Suppressor macrophage treated with lipopolysaccharide for 1 hour (primary cell): ENCODE measurements around the gene ACTA1.
"Not testable (repeated sequence)": the region's sequence is repeated elsewhere in the genome, so short reads cannot be mapped to it uniquely, and the experiment has no call there.

Experiments used
- DNase-seq, 3 donors: peaks; one replicate each; pipeline ENCODE4 v3.0.0-alpha.2; 2020 to 2022

ACTA1 gene

GRCh38 chr1:229434005-229434640 lies at the start of gene ACTA1:
Gene ACTA1, minus strand, starts transcription at chr1:229434094. Its CDS starts 979 bp downstream, at chr1:229433115.
- no peak for DNase-seq

GRCh38 chr1:229482511-229482910 lies 48.6 kb upstream of the ACTA1 start:
- no peak for DNase-seq

DNA sequence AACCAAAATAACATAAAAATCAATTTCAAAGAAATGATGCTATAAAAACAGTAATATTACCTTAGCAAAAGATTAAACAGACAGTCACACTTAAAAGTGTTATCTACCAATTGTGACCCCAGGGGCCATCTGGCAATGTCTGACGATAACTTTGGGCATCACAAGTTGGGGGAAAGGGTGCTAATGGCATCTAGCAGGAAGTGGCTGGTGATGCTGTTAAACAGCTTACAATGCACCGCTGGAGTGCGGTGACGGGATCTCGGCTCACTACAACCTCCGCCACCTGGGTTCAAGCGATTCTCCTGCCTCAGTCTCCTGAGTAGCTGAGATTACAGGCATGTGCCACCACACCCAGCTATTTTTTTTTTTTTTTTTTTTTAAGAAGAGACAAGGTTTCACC lies 46.6 kb upstream of the ACTA1 start:
- DNase-seq = no peak

DNA sequence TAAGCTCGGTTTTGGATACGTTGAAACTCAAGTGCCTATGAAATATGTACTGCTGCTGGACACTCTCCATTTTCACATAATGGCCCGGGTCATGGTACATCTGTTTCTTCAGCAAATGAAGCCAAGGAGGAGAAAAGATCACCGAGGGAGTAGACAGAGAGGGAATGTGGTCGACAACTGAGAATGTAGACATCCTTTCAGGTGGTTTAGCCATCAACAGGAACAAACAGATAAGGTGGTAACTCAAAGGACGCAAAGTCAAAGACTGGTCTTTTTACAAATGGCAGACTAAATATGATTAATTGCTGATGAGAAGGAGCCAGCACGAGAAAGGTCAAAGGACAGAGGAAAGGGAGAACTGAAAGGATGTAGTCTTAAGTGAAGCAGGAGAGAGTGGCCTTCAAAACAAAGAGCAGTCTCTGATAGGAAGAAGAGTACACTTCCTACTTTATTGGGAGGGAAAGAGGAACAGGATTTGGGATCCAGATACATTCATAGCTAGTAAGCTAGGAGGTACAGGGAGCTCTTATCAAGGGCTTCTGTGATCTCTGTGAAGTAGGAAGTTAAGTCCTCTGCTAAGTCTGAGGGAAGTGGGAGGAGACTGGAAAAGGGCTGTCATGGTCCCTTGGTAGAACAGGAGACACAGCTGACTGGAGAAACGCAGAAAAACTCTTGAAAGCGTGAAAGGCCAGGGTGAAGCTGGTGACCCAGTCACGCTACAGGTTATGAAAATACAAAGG lies 45.9 kb upstream of the ACTA1 start:
- DNase-seq = peak; percentile 13 to 30 (median 14)

- no peak for DNase-seq
Observed at GRCh38 chr1:229478852-229479251, 45.0 kb upstream of the ACTA1 start.

DNA sequence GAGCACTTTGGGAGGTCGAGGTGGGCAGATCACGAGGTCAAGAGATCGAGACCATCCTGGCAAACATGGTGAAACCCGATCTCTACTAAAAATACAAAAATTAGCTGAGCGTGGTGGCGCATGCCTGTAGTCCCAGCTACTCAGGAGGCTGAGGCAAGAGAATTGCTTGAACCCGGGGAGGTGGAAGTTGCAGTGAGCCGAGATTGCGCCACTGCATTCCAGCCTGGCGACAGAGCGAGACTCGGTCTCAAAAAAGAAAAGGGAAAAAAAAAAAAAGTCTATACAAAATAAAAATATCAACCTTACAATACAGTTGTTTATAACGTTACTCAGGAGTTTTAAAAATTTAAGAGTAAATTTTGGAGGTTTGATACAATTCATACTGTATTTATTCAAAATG lies 42.0 kb upstream of the ACTA1 start:
- not testable (repeated sequence) for DNase-seq

DNA sequence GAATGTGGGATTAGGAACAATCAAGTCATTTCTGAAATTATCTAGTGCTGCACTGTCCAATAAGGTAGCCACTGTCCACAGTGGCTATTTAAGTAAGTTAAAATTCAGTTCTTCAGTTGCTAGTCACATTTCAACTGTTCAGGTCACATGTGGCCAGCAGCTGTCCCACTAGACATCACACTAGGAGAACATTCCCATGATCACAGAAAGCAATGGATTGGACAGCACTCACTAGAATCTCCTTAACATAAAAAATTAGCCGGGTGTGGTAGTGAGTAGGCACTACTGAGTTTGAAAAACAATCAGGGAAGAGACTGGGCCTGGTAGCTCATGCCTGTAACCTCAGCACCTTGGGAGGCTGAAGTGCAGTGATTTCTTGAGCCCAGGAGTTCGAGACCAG lies 40.6 kb upstream of the ACTA1 start:
- no peak for DNase-seq

DNA sequence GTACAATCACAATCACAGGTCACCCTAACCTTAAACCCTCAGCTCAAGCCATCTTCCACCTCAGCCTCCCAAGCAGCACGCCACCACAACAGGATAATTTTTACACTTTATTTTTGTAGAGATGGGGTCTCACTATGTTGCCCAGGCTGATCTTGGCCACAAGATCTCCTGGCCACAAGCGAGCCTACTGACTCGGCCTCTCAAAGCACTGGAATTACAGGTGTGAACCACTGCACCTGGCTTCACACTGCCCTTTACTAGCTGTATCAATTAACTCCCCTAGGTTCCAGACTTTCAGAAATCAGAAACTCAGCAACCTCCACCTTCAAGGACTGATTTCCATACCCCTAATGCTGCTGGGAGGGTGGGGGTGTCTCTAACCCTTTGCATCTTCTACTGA lies 37.3 kb upstream of the ACTA1 start:
- DNase-seq = no peak

- DNase-seq = no peak
Observed at GRCh38 chr1:229470406-229471043, 36.6 kb upstream of the ACTA1 start.

DNA sequence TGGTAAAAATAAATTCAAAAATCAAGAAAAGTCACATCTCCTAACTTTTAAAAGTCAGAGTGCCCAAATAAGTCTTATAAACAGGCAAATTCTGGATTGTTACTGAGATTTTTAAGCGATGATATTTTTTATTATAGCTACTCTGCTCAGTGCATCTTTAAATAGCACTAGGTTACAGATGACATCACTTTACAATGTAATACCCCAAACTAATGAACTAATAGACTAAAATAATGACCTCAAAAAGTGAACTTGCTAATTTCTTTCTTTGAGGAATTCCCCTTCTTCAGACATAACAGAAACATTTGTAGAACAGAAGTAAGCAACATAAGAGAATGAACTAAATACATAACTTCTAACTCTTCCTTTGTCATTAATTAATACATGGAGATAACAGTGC lies 33.0 kb upstream of the ACTA1 start:
- DNase-seq = no peak

GRCh38 chr1:229464672-229465071 lies 30.8 kb upstream of the ACTA1 start:
- DNase-seq = no peak

GRCh38 chr1:229461032-229461668 lies 27.3 kb upstream of the ACTA1 start:
- DNase-seq = no peak

DNA sequence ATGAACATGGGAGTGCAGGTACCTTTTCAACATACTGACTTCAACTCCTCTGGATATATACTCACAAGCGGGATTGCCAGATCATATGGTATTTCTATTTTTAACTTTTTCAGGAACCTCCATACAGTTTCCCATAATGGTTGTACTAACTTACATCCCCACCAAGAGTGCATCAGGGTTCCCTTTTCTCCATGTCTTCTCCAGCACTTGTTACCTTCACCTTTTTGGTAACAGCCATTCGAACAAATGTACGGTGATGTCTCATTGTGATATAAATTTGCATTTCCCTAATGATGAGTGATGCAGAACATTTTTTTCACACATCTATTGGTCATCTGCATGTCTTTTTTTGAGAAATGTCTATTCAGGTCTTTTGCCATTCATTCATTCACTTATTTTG lies 25.9 kb upstream of the ACTA1 start:
- DNase-seq = no peak

- no peak for DNase-seq
Observed at GRCh38 chr1:229457436-229457835, 23.5 kb upstream of the ACTA1 start.

DNA sequence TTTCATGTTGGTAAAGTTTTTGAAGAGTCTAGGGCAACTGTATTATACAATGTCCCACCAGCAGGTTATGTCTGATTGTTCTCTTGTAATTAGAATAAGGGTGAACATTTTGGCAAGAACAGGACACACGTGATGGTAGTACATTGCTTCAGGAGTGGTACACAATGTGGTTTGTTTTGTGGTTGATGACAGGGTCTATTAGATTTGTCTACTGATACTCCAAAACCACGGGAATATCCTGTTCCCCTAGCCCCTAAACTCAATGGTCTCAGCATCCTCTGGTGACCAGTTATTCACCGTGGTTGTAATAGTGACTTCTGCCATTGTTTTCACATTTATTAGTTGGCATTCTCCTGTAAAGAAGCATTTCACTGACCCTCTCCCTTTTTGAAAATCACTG lies 22.1 kb upstream of the ACTA1 start:
- no peak for DNase-seq

DNA sequence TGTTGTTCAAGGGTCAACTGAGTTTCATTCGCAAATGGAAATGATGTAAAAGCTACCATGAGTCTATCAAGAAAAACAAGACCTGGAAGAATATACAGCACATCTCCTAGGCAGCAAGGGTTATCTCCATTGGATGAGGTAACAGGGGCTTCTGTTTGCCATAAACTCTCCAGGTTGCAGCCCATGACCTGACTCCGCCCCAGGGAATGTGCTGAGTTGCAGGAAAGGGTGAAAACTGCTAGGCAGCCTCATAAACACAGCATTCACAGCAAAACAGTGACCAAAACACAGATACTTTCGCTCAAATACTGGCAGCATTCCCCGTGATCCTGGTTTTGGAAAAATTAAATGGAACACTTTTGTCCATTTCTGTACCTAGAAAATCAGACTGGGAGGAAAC lies 20.2 kb upstream of the ACTA1 start:
- DNase-seq = no peak

- peak in 2 of 3 donors; percentile 10 to 29 for DNase-seq
Observed at GRCh38 chr1:229452956-229453801, 19.3 kb upstream of the ACTA1 start.

GRCh38 chr1:229448845-229449244 lies 15.0 kb upstream of the ACTA1 start:
- no peak for DNase-seq

- no peak for DNase-seq
Observed at GRCh38 chr1:229448354-229448753, 14.5 kb upstream of the ACTA1 start.

DNA sequence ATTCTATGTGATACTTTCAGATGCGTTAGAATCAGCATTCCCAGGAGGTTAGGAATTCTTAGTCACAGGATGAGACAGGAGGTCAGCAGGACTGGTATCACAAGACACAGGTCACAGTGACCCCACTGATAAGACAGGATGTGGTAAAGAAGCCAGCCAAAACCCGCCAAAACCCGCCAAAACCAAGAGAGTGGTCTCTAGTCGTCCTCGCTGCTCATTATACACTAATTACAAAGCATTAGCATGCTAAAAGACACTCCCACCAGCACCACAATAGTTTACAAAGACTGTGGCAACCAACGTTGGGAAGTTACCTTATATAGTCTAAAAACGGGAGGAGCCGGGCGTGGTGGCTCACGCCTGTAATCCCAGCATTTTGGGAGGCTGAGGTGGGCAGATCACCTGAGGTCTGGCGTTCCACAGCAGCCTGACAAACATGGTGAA lies 13.9 kb upstream of the ACTA1 start:
- no peak for DNase-seq

- DNase-seq = no peak
Observed at GRCh38 chr1:229445828-229446227, 11.9 kb upstream of the ACTA1 start.

DNA sequence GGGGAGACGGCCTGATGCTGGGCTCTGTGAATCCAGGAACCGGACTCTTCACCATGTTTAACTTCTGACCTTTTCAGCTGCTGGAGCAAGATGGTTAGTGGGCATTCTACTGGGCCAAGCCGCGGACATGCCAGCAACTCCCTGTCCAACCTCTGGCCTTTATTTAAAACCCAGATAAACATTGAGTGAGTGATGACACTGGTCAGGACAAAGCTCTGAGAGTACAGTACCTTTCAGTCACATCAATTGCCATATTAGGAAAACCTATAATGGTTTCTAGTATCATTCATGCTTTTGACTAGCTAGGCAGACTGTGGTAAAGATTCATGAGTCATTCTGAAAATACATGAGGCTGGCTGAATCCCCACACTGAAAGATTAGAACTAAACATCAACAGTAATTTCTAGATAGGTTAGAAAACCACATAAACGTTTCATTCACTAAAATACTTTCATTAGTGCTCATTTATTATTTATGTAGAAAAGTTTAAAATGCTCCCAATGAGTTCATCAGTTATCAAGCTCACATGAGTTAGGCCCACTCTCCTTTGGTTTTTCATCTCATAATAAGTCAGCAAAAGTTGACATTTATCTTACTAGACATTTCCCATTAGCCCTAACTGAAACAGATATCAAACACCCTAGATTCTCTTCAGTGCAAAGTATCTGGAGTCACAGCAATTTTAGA lies 7.1 kb upstream of the ACTA1 start:
- DNase-seq = no peak
